Smooth muscle cell (in vitro differentiated cells): ENCODE results near the gene LARGE1. TPM values are rescaled to one million over a fixed set of nuclear protein-coding genes. Genes with fewer than 3 reads are reported as not detected.
"Not testable (repeated sequence)": the region's sequence is repeated elsewhere in the genome, so short reads cannot be mapped to it uniquely, and the experiment has no call there.

ENCODE experiments used
- DNase-seq: peaks from one replicate; lab custom pipeline; 2025; ENCODE audit not compliant: unreplicated experiment; lab: John Stamatoyannopoulos, UW
- H2AFZ ChIP-seq: fragments of 200-600 bp; sonication (generic); 2 replicates; pipeline ENCODE4 v1.6.0; 2016; ENCODE audit warnings: antibody characterized with exemption, low read depth, mild to moderate bottlenecking
- H3F3A ChIP-seq: fragments of 200-600 bp; sonication (generic); 2 replicates; pipeline ENCODE4 v1.6.0; 2017; ENCODE audit warnings: antibody characterized with exemption, low read depth
- H3K27ac ChIP-seq: fragments of 200-600 bp; sonication (generic); 2 replicates; pipeline ENCODE4 v1.5.1; 2016; ENCODE audit warnings: low read depth, mild to moderate bottlenecking
- H3K27me3 ChIP-seq: fragments of 200-600 bp; sonication (generic); 2 replicates; pipeline ENCODE4 v1.6.1; 2016; ENCODE audit warnings: low read depth, mild to moderate bottlenecking
- H3K36me3 ChIP-seq: fragments of 200-600 bp; sonication (generic); 2 replicates; pipeline ENCODE4 v1.5.1; 2016; ENCODE audit warnings: low read depth
- H3K4me1 ChIP-seq: fragments of 200-600 bp; sonication (generic); 2 replicates; pipeline ENCODE4 v1.5.1; 2016; ENCODE audit warnings: low read depth
- H3K4me2 ChIP-seq: fragments of 200-600 bp; sonication (generic); 2 replicates; pipeline ENCODE4 v1.6.0; 2016; ENCODE audit warnings: mild to moderate bottlenecking
- H3K4me3 ChIP-seq: fragments of 200-600 bp; sonication (generic); 2 replicates; pipeline ENCODE4 v1.5.1; 2016; ENCODE audit warnings: mild to moderate bottlenecking
- H3K79me2 ChIP-seq: fragments of 200-600 bp; sonication (generic); 2 replicates; pipeline ENCODE4 v1.6.0; 2016; ENCODE audit warnings: low read depth, mild to moderate bottlenecking
- H3K9ac ChIP-seq: fragments of 200-600 bp; sonication (generic); 2 replicates; pipeline ENCODE4 v1.6.0; 2016; ENCODE audit warnings: low read depth
- H3K9me3 ChIP-seq: fragments of 200-600 bp; sonication (generic); replicated peaks from 2 replicates; pipeline ENCODE4 v1.5.1; 2016; ENCODE audit warnings: low read depth
- H4K20me1 ChIP-seq: fragments of 200-600 bp; sonication (generic); 2 replicates; pipeline ENCODE4 v1.6.0; 2016; ENCODE audit warnings: low read depth
- CTCF ChIP-seq: fragments of 200-600 bp; sonication (generic); IDR thresholded peaks from 2 replicates; pipeline ENCODE4 v1.5.1; 2017; ENCODE audit warnings: borderline replicate concordance, mild to moderate bottlenecking, antibody characterized with exemption; ENCODE audit not compliant: insufficient read depth, poor library complexity, severe bottlenecking
- WGBS: methylation state at CpG from one replicate; pipeline ENCODE4 v1.1.7; 2016; ENCODE audit warnings: low lambda C conversion rate; 5-methylcytosine and 5-hydroxymethylcytosine counted together
- polyA plus RNA-seq: library from polyadenylated mRNA; unstranded; fragments of >200 nt; fragmentation: Nextera tagmentation; extraction: Ambion mirVana; gene quantifications from 2 replicates; pipeline ENCODE4 v1.2.1, GENCODE V29; 2016
- total RNA-seq: library from RNA; depleted of rRNA; stranded (reverse); fragments of >200 nt; gene quantifications from 2 replicates; pipeline ENCODE4 v1.2.3, GENCODE V29; 2014

Gene LARGE1
- total and polyA plus RNA-seq, 2 experiments from 2014 or later, result 11.9 to 18.0 TPM

- Histone ChIP-seq H3F3A (no peaks in the 10 kb centered on the region), H3K4me3 (no peak overlapping the region), H3K4me1 (no peaks in the 10 kb centered on the region), H3K27ac (no peak overlapping the region), H4K20me1 (no peaks in the 10 kb centered on the region), H2AFZ (no peak overlapping the region), H3K9me3 (no peaks in the 10 kb centered on the region), H3K79me2 (no peaks in the 10 kb centered on the region), H3K27me3 (no peaks in the 10 kb centered on the region), H3K4me2 (no peak overlapping the region), H3K36me3 (no peaks in the 10 kb centered on the region), H3K9ac (no peak overlapping the region)
- no peak for TF ChIP-seq CTCF
- WGBS, result 95% methylated on average over 3 of the region's 3 CpGs
- no peak for DNase-seq
Observed at GRCh38 chr22:33572086-33572485, 348.2 kb downstream of the LARGE1 start.

GRCh38 chr22:33570110-33570509 is 350.2 kb downstream of the LARGE1 start:
- TF ChIP-seq CTCF, result no peak
- Histone ChIP-seq H3K79me2 (no peaks in the 10 kb centered on the region), H3K9me3 (no peaks in the 10 kb centered on the region), H3K9ac (no peak overlapping the region), H3K36me3 (no peaks in the 10 kb centered on the region), H3K4me2 (no peak overlapping the region), H3F3A (no peaks in the 10 kb centered on the region), H3K4me1 (no peaks in the 10 kb centered on the region), H2AFZ (no peak overlapping the region), H4K20me1 (no peaks in the 10 kb centered on the region), H3K27ac (no peak overlapping the region), H3K4me3 (no peak overlapping the region), H3K27me3 (no peaks in the 10 kb centered on the region)
- no peak for DNase-seq
- WGBS, result 92% methylated on average over 4 of the region's 4 CpGs

- no peak overlapping the region for H3K4me2 ChIP-seq
- DNase-seq, result no peak
- no peaks in the 10 kb centered on the region for H3K9me3 ChIP-seq
- no peaks in the 10 kb centered on the region for H3F3A ChIP-seq
- H4K20me1 ChIP-seq, result no peaks in the 10 kb centered on the region
- H3K4me1 ChIP-seq, result no peaks in the 10 kb centered on the region
- H3K27ac ChIP-seq, result no peak overlapping the region
- H3K36me3 ChIP-seq, result no peaks in the 10 kb centered on the region
- H3K4me3 ChIP-seq, result no peak overlapping the region
- TF ChIP-seq CTCF, result no peak
- no peaks in the 10 kb centered on the region for H3K27me3 ChIP-seq
- no peak overlapping the region for H2AFZ ChIP-seq
- no peaks in the 10 kb centered on the region for H3K79me2 ChIP-seq
- WGBS, result 49% methylated on average over 3 of the region's 3 CpGs
- H3K9ac ChIP-seq, result no peak overlapping the region
Observed at GRCh38 chr22:33569559-33569958, 350.7 kb downstream of the LARGE1 start.

GRCh38 chr22:33569018-33569417 is 351.3 kb downstream of the LARGE1 start:
- no peaks in the 10 kb centered on the region for H3K27me3 ChIP-seq
- H3K9ac ChIP-seq, result no peak overlapping the region
- DNase-seq, result no peak
- no peaks in the 10 kb centered on the region for H3K79me2 ChIP-seq
- H3K9me3 ChIP-seq, result no peaks in the 10 kb centered on the region
- no peak overlapping the region for H3K4me2 ChIP-seq
- 67% methylated on average over 4 of the region's 4 CpGs for WGBS
- H4K20me1 ChIP-seq, result no peaks in the 10 kb centered on the region
- no peaks in the 10 kb centered on the region for H3K36me3 ChIP-seq
- H2AFZ ChIP-seq, result no peak overlapping the region
- H3K27ac ChIP-seq, result no peak overlapping the region
- no peaks in the 10 kb centered on the region for H3F3A ChIP-seq
- no peak for TF ChIP-seq CTCF
- H3K4me1 ChIP-seq, result no peaks in the 10 kb centered on the region
- no peak overlapping the region for H3K4me3 ChIP-seq

- H3K4me2 ChIP-seq, H3F3A ChIP-seq, H3K36me3 ChIP-seq, H3K9ac ChIP-seq, H3K9me3 ChIP-seq, H3K4me1 ChIP-seq, H2AFZ ChIP-seq, H3K79me2 ChIP-seq, H4K20me1 ChIP-seq, H3K4me3 ChIP-seq, H3K27me3 ChIP-seq, DNase-seq, H3K27ac ChIP-seq: not testable (repeated sequence)
- WGBS, result 89% methylated on average over 6 of the region's 6 CpGs
Observed at GRCh38 chr22:33566495-33566894, 353.8 kb downstream of the LARGE1 start.
